Measurements from ENCODE around the gene PAX9.

The PAX9 gene

GRCh38 chr14:36661506-36662257 lies at the start of gene PAX9:
Gene PAX9, plus strand, starts transcription at chr14:36661860. Its CDS starts 230 bp downstream, at chr14:36662090.
- no peak for DNase-seq (ENCODE audit: low read depth)

DNA sequence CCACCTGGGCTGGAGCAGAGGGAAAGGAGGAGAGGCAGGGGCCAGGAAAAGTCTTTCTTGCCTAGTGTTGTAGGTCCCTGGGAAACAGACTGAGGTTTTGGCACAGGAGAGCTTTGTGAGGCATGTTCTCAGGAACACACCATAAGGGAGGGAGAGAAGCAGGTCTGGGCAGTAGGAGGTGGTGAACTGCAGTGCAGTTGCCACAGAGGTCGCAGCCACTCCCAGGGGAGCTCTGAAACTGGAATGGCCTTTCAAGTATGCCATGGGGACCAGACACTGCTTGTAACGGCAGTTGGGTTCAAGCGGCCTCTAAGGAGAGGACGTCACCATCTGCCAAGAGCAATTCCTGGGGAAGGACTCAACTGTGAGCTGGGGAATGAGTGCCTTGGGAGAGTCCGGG lies 43.8 kb upstream of the PAX9 start:
- DNase-seq (ENCODE audit: low read depth), result no peak

- DNase-seq (ENCODE audit: low read depth), result no peak
Observed at GRCh38 chr14:36618641-36619040, 43.0 kb upstream of the PAX9 start.

- no peak for DNase-seq (ENCODE audit: low read depth)
Observed at GRCh38 chr14:36619131-36619530, 42.5 kb upstream of the PAX9 start.

DNA sequence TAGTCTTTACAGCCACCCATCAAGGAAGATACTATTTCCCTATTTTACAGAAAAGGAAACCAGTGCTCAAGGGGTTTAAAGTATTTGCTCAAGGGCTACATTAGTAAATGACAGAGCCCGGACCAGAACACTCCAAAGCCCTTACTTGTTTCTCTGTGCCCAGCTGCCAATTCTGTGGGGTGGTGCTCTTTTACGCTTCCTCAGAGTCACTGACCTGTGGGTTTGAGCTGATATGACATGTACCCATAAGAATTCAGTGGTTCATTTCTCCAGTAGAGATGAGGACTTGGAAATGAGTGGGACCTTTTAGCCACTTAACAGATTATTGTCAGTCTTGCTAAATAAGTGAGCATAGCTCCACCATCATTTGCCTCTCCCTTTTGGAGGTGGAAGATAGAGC lies 41.8 kb upstream of the PAX9 start:
- DNase-seq (ENCODE audit: low read depth), result no peak

DNA sequence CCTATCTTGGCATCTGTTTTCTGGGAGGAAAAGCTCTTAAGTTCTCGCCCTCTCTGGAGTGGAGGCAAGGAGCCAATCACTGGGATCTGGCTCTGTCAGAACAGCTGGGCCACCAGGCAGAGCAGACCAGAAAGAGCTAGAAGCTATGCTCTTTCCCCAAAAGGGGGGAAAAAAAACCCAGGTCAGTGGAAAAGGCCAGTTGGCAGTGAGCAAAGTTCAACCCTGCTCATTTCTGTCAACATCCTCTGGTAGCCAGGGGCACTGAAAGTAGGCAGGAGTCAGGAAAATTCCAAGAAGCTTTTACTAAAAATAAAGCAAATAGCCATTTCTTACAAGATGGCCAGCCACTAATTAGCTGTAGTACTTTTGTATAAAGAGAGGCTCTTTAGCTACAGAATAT lies 36.6 kb upstream of the PAX9 start:
- DNase-seq (ENCODE audit: low read depth), result no peak

DNA sequence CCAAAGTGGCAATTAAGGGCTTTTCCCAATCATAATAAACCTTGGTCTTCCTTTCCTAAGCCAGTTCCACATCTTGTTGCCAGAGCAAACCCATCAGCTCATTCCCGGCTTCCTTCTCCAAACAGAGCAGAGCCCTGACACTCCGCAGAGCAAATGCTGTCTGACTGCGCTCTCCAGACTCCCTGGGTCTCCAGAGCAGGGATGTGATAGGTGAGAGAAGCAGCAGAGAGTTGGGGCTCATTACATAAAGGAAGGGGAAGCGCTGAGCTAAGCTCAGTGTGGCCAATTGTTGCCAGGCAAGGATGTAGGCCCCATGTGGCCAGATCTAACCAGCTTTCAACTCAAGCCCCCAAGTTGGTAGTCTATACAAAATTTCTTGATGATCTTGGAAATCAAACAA lies 36.2 kb upstream of the PAX9 start:
- DNase-seq (ENCODE audit: low read depth), result no peak

GRCh38 chr14:36626151-36626550 lies 35.5 kb upstream of the PAX9 start:
- no peak for DNase-seq (ENCODE audit: low read depth)

DNA sequence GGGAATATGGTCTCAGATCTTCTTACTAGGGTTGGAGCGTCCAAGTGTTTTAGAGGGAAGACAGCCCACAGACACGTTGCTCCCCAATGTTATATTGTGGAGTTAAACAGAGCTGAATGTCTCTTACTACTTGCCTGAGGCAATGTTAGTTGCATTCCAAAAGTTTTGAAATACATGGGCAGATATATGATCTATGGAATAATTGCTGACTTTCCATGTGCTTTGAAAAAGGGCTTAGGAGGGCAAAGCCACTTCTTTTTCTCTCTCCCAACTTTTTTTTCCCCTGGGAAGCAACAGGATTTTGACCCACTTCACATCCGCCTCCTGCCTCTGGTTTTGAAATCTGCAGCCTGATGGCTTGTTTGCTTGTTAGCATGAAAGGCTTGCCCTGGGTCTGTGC lies 33.7 kb upstream of the PAX9 start:
- DNase-seq (ENCODE audit: low read depth), result no peak

- no peak for DNase-seq (ENCODE audit: low read depth)
Observed at GRCh38 chr14:36633580-36633979, 28.1 kb upstream of the PAX9 start.

DNA sequence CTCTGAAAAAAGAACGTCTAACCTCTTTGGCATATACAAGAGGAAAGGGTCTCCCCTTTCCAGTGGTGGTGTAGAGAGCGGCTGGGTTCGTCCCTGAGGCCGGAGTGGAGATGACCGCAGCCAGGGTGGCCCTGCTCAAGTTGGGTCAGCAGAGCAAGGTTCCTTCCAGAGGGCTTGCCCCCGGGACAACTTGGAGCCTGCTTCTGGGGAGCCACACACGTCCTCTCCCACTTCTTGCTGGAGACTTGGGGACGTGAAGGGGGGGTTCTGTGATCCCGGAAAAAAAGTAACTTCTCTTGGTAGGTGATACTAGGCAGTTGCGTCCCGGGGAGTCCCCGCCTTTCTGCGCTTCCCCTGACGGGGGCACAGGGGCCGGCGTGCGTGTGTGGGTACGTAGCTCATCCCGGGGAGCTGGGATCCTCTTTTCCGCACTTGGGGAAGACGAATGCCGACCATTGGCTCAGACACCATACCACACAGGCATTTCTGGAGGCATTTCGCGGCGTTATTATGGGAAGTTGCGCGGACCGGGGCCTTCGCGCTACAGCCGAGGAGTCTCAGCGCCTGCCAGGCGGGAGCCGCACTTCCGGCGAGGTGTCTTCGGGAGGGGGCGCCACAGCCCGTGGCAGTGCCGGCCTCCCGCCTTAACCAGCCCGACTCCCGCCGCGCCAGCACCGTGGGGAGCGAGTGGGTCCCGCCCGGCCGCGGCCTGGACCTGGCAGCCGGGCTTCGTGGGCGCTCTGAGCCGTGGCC lies 14.8 kb upstream of the PAX9 start:
- no peak for DNase-seq (ENCODE audit: low read depth)

- no peak for DNase-seq (ENCODE audit: low read depth)
Observed at GRCh38 chr14:36647417-36647823, 14.2 kb upstream of the PAX9 start.

DNA sequence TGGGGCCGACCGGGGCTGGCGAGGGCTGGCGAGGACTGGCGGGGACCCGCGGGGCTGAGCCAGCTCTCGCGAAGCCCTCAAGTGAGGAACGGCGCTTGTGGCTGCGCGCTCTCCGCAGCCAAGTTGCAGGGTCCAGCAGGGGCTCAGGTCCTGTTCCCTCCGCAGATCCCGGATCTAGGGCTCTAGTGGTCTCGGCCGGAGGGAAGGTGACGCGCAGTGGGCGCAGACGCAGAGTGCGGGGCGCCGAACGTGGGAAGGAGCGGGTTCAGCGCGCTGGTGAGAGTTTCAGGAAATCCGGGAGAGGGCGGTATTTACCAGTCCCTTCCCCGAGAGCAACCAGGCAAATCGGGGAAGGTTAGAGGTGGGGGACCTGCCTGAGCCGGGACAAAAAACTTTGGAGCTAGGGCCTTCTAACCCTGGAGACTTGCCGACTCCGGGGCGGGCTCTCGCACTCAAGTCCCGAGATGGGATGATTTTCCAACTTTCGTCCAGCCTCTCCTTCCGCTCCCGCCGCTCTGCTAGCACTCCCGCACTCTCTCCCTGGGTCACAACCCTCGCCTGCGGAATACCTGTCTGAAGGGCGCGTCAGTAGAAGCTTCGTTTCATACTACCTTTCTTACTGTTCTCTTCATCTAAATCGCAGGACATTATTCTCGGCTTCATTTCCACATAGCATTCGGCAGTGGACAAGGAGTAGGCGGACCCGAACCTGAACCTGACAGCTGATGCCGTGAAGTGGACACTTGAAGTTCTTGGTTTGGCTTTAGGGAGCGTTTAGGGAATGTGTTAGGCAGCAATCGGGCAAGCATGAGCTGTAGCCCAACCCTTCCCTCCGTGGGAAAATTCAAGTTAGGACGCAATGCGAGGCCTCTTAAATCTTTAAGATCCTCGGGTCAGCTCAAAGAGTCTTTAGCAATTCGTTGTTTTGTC lies 13.6 kb upstream of the PAX9 start:
- DNase-seq (ENCODE audit: low read depth), result no peak

- DNase-seq (ENCODE audit: low read depth), result no peak
Observed at GRCh38 chr14:36649872-36650650, 11.6 kb upstream of the PAX9 start.

DNA sequence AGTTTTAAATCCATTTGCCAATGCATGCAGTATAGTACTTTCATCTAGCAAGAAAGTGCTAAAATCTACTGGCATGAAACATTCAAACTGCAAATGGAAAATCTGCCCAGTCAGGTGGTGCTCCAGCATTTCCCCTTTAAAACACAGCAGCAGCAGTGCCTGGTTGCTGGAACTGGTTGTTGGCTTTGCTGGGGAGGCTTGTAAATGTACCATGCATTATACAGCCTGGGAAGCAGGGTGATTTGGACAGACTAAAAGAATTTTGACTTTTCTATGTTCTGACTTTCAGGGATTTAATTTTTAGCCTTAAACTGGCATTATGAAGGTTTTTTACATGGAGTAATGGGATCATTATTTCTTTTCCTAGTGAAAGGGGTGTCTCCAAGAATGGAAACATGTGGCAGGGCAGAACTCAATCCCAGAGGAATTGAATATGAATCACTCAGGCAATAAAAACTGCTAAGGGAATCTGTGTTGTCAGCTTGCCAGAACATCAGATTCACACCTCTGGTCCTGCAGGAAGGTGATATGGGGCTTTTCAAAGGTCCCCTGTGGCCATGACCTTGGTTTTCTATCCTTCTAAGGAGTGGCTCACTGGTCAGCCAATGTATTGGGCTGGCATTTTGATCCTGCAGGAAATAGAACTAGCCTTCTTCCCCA lies 9.0 kb upstream of the PAX9 start:
- no peak for DNase-seq (ENCODE audit: low read depth)

GRCh38 chr14:36653413-36653812 lies 8.2 kb upstream of the PAX9 start:
- no peak for DNase-seq (ENCODE audit: low read depth)

DNA sequence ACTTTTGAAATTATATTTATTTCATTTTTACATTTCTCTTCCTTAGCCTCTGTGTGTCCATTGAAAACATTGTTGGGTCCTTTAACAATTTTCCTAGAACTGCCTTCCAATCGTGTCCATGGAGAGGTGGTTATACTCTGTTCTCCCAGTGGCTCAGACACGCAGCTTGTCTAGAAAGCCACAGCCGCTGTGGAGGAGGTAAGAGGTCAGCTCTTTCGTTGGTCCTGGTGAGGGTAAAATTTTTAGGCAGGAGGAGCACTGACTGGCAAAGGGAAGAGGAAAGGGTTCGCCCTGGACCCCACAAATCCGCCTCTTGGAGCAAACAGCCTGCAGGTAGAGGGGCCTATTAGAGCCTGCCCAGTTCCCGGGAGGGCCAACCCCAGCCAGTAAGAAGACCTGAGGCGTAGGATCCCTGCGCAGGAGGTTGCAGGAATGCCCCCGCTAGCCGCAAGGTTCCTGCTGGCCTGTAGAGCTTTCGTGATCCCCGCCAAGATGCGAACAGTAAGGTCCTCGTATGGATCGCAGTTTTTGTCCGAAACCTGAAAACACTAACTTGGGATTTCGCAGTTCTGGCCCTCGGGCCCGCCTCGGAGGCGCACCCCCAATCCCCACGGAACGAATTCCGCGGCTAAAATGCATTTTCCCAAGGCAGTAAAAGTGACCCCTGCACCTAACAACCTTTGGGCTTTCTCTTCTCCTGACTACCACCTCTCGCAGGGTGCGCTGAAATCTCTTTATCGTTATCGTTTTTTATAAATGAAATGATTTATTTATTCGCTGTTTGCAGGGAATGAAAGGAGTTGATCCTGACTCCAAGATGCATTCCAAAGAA lies 7.5 kb upstream of the PAX9 start:
- no peak for DNase-seq (ENCODE audit: low read depth)

DNA sequence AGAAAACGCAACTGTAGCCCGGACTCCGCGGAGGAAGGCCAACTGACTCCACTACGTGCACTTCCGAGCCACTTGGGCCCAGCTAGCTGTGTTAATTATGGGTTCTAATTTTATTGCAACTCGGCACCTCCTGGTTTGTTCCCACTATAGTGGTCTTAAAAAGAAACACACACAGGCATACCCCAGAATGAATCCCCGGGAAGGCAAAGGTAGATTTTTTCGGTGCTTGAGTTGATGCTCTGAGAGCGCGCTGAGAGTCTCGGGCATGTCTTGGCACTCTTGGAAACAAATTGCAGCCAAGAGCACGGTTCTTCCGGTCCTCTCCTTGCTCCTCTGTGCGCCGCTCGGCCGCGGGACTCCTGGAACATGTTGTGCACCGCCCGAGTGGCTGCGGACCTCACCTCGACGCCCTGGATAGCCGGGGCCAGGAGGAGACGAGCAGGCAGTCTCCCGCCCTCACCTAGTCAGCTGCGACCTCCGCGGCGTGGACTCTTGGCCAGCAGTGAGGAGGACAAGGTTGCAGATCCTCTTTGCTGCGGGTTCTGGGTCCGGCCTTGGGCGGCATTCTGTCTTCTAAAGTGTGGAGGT lies 6.8 kb upstream of the PAX9 start:
- no peak for DNase-seq (ENCODE audit: low read depth)

GRCh38 chr14:36655571-36655962 lies 6.1 kb upstream of the PAX9 start:
- DNase-seq (ENCODE audit: low read depth), result no peak

All from activated T-cell treated with anti-CD3 and anti-CD28 coated beads for 1 hour (primary cell).